HCT116 (cell line): ENCODE measurements around the gene HEXD. TPM values are rescaled to one million over a fixed set of nuclear protein-coding genes. Genes with fewer than 3 reads are reported as not detected.
A peak's percentile ranks its signal among the peaks of the same experiment; 100 is the strongest.

ENCODE experiments used
- ATAC-seq: fragments of 200-7000 bp; cut with Tn5 transposase; 2 replicates; pipeline ENCODE4 v1.9.1; 2020; ENCODE audit warnings: mild to moderate bottlenecking, moderate library complexity
- BruUV-seq: library from RNA; stranded (reverse); fragments of 400-500 nt; replicated peaks from 2 replicates; lab custom pipeline; 2021; lab: Mats Ljungman, UMichigan
- CTCF ChIA-PET: fragments of 300-600 bp; sonication (Branson Sonifier 250); formaldehyde crosslinking; loops from one replicate; lab custom pipeline; 2021; ENCODE audit warnings: antibody characterized with exemption; lab: Charles Lee
- POLR2A ChIA-PET: fragments of 300-600, 350-600 bp; sonication (Branson Sonifier 250); formaldehyde crosslinking; loops from one replicate; lab custom pipeline; 2021; ENCODE audit warnings: antibody characterized with exemption; lab: Charles Lee
- RAD21 ChIA-PET, 2 experiments: fragments of 300-600 bp; sonication (Branson Sonifier 250); formaldehyde crosslinking; loops; one replicate each; lab custom pipeline; 2023; ENCODE audit warnings: low total read pairs in 2 of 2; ENCODE audit not compliant: uncharacterized antibody in 2 of 2, unreplicated experiment in 2 of 2, low non-redundant PET in 1 of 2; lab: Charles Lee
- DNase-seq: peaks from one replicate; pipeline ENCODE4 v3.0.0-alpha.2; 2010; ENCODE audit warnings: low read depth, low spot score
- H2AFZ ChIP-seq: fragments of 200-600 bp; shearing (Covaris generic), sonication (generic); 2 replicates; pipeline ENCODE4 v1.6.1; 2017; ENCODE audit warnings: low read depth, mixed run types, mixed read lengths, antibody characterized with exemption, low read length; ENCODE audit not compliant: poor library complexity, severe bottlenecking
- H3K27ac ChIP-seq: 2 replicates; pipeline ENCODE4 v1.5.1; 2012; ENCODE audit warnings: low read depth, low read length
- H3K27me3 ChIP-seq: fragments of 200-600 bp; sonication (generic); 2 replicates; pipeline ENCODE4 v1.6.1; 2016; ENCODE audit warnings: mixed run types, low read length, mixed read lengths; ENCODE audit not compliant: insufficient read depth
- H3K36me3 ChIP-seq, 2 experiments: fragments of 200-500 bp in 1 of 2; fragments of 200-600 bp in 1 of 2; sonication (Bioruptor generic) in 1 of 2; sonication (generic) in 1 of 2; 2 replicates each; pipeline versions ENCODE4 v1.5.1 to v1.6.1; 2014 to 2016; ENCODE audit warnings: low read length in 2 of 2, inconsistent platforms in 1 of 2, mixed read lengths in 1 of 2, mixed run types in 1 of 2; ENCODE audit not compliant: insufficient read depth in 2 of 2, control insufficient read depth in 1 of 2
- H3K4me1 ChIP-seq, 2 experiments: fragments of 200-600 bp in 1 of 2; sonication (generic) in 1 of 2; 2 replicates each; pipeline versions ENCODE4 v1.5.1 to v1.6.1; 2012 to 2017; ENCODE audit warnings: low read length in 2 of 2, inconsistent platforms in 1 of 2, mild to moderate bottlenecking in 1 of 2, mixed read lengths in 1 of 2, mixed run types in 1 of 2, moderate library complexity in 1 of 2; ENCODE audit not compliant: insufficient read depth in 2 of 2, control insufficient read depth in 1 of 2
- H3K4me2 ChIP-seq: fragments of 200-600 bp; sonication (generic); 2 replicates; pipeline ENCODE4 v1.6.1; 2017; ENCODE audit warnings: mixed run types, low read length, mixed read lengths
- H3K4me3 ChIP-seq, 2 experiments: fragments of 200-600 bp in 1 of 2; sonication (generic) in 1 of 2; replicated peaks in 1 of 2; 2 replicates each; pipeline ENCODE4 v1.5.1; 2011 to 2016; ENCODE audit warnings: low read length in 2 of 2, control low read depth in 1 of 2, low read depth in 1 of 2, mild to moderate bottlenecking in 1 of 2, mixed read lengths in 1 of 2, mixed run types in 1 of 2
- H3K79me2 ChIP-seq: fragments of 200-600 bp; sonication (generic); 2 replicates; pipeline ENCODE4 v1.6.1; 2017; ENCODE audit warnings: mild to moderate bottlenecking, mixed run types, low read length, moderate library complexity, mixed read lengths; ENCODE audit not compliant: insufficient read depth
- H3K9ac ChIP-seq: fragments of 200-600 bp; sonication (generic); 2 replicates; pipeline ENCODE4 v1.6.1; 2016; ENCODE audit warnings: low read length, mixed read lengths
- H3K9me2 ChIP-seq: fragments of 200-600 bp; sonication (generic), shearing (Covaris generic); 2 replicates; pipeline ENCODE4 v1.6.1; 2017; ENCODE audit warnings: mixed run types, mild to moderate bottlenecking, moderate library complexity; ENCODE audit not compliant: insufficient read depth
- H3K9me3 ChIP-seq, 2 experiments: fragments of 200-500 bp in 1 of 2; fragments of 200-600 bp in 1 of 2; sonication (Bioruptor generic) in 1 of 2; sonication (generic) in 1 of 2; 2 replicates each; pipeline ENCODE4 v1.6.1; 2014 to 2017; ENCODE audit warnings: low read length in 2 of 2, mixed read lengths in 2 of 2, inconsistent platforms in 1 of 2, low read depth in 1 of 2, mild to moderate bottlenecking in 1 of 2, mixed run types in 1 of 2, moderate library complexity in 1 of 2; ENCODE audit not compliant: control insufficient read depth in 1 of 2, insufficient read depth in 1 of 2
- H4K20me1 ChIP-seq: fragments of 200-600 bp; sonication (generic), shearing (Covaris generic); 2 replicates; pipeline ENCODE4 v1.6.1; 2017; ENCODE audit warnings: mixed run types, mild to moderate bottlenecking, moderate library complexity; ENCODE audit not compliant: insufficient read depth
- EGR1 ChIP-seq: IDR thresholded peaks from 2 replicates; pipeline ENCODE4 v1.6.1; 2012; ENCODE audit warnings: low read depth
- ELF1 ChIP-seq: IDR thresholded peaks from 2 replicates; pipeline ENCODE4 v1.6.1; 2012; ENCODE audit warnings: low read depth, borderline replicate concordance
- EZH2 ChIP-seq: fragments of 200-600 bp; sonication (generic); IDR thresholded peaks from 2 replicates; pipeline ENCODE4 v1.6.1; 2017; ENCODE audit warnings: antibody characterized with exemption, mixed run types
- FOSL1 ChIP-seq: IDR thresholded peaks from 2 replicates; pipeline ENCODE4 v1.6.1; 2012; ENCODE audit warnings: low read depth
- MAX ChIP-seq: IDR thresholded peaks from 2 replicates; pipeline ENCODE4 v1.6.1; 2012
- RAD21 ChIP-seq: IDR thresholded peaks from 2 replicates; pipeline ENCODE4 v1.6.1; 2012; ENCODE audit warnings: low read depth, mild to moderate bottlenecking
- SIN3A ChIP-seq: IDR thresholded peaks from 2 replicates; pipeline ENCODE4 v1.6.1; 2012; ENCODE audit warnings: low read depth
- ZBTB33 ChIP-seq: IDR thresholded peaks from 2 replicates; pipeline ENCODE4 v1.6.1; 2011; ENCODE audit warnings: mild to moderate bottlenecking, low read length, moderate library complexity; ENCODE audit not compliant: insufficient replicate concordance; ENCODE audit errors: extremely low read depth
- ZFX ChIP-seq: fragments of 450-650 bp; IDR thresholded peaks from 2 replicates; pipeline ENCODE4 v1.6.1; 2017
- ZNF274 ChIP-seq: fragments of 200-500 bp; sonication (Bioruptor generic); IDR thresholded peaks from 2 replicates; pipeline ENCODE4 v1.6.1; 2014; ENCODE audit warnings: mild to moderate bottlenecking, low read depth, low read length, inconsistent platforms
- intact Hi-C: fragments of 100-400 bp; cut with micrococcal nuclease; formaldehyde crosslinking; loops from 2 replicates; pipeline ENCODE4 v1.10.0; 2022
- total RNA-seq: library from RNA; stranded (reverse); gene quantifications from one replicate; pipeline ENCODE4 v1.2.1, GENCODE V29; 2021; ENCODE audit not compliant: unreplicated experiment

HEXD gene
- total RNA-seq, 1 experiment from 2014 or later: 45.2 TPM

- RAD21 ChIA-PET: interaction anchor here in 1 of 2 experiments (0.7 kb wide), 1 partner anchor 42 kb away, joined by 3 read pairs; no protein-coding TSS in a partner anchor
- TF ChIP-seq FOSL1: no peak
- no peak for TF ChIP-seq RAD21
- no peak for TF ChIP-seq ZNF274
- TF ChIP-seq EGR1: no peak
- no peak for TF ChIP-seq EZH2
- no peak for TF ChIP-seq ZFX
- CTCF ChIA-PET: no interaction called here
- H4K20me1 ChIP-seq: no peaks in the 10 kb centered on the region
- DNase-seq: no peak
- no peak for ATAC-seq
- H3K4me2 ChIP-seq: peak overlapping the region; percentile 76
- H3K4me3 ChIP-seq: peak overlapping the region; percentile 76 to 96
- H3K9me2 ChIP-seq: no peaks in the 10 kb centered on the region
- POLR2A ChIA-PET: interaction anchor here (0.6 kb wide), 1 partner anchor 59 kb away, joined by 4 read pairs; no protein-coding TSS in a partner anchor
- intact Hi-C loops: no loop called here
- H3K27ac ChIP-seq: peak overlapping the region; percentile 99
- no TSS peak for BruUV-seq
- no peak overlapping the region for H2AFZ ChIP-seq
- peaks cover 8 to 13% of the 10 kb centered on the region in 2 experiments; a peak in 3 of 4 replicates for H3K36me3 ChIP-seq
- H3K9ac ChIP-seq: peak overlapping the region; percentile 86
- peaks cover 8 to 19% of the 10 kb centered on the region in 2 experiments; a peak in 3 of 4 replicates for H3K4me1 ChIP-seq
- no peaks in the 10 kb centered on the region for H3K27me3 ChIP-seq
- H3K9me3 ChIP-seq: no peaks in the 10 kb centered on the region
- H3K79me2 ChIP-seq: peaks cover 5% of the 10 kb centered on the region; the same call in 1 of the 2 replicates
These were observed 39.2 kb downstream of the HEXD start for GRCh38 chr17:82457073-82457928.

- Histone ChIP-seq H3K36me3 (peaks cover 8 to 14% of the 10 kb centered on the region in 2 experiments; a peak in 3 of 4 replicates), H3K9me3 (no peaks in the 10 kb centered on the region), H3K79me2 (peaks cover 5% of the 10 kb centered on the region; the same call in 1 of the 2 replicates), H3K27me3 (no peaks in the 10 kb centered on the region), H3K9me2 (no peaks in the 10 kb centered on the region), H3K27ac (peak overlapping the region; percentile 99), H2AFZ (no peak overlapping the region), H3K9ac (peak overlapping the region; percentile 86), H3K4me1 (peaks cover 8 to 19% of the 10 kb centered on the region in 2 experiments; a peak in 3 of 4 replicates), H4K20me1 (no peaks in the 10 kb centered on the region), H3K4me3 (peak overlapping the region; percentile 76 to 96), H3K4me2 (peak overlapping the region; percentile 76)
- intact Hi-C loops: loop anchor here (1.0 to 2.0 kb wide), 3 partner anchors 8 to 93 kb away; partner anchors contain the start of gene CYBC1
- ATAC-seq (no peak), DNase-seq (no peak)
- POLR2A ChIA-PET: no interaction called here
- BruUV-seq: TSS peak; percentile 79
- CTCF ChIA-PET: no interaction called here
- TF ChIP-seq ZBTB33: no peak
- peak; percentile 95 for TF ChIP-seq MAX
- peak; percentile 95; the same call in 1 of the 2 replicates for TF ChIP-seq ELF1
- 0 out of 2 replicates have a peak, but pooled peaks have one; percentile 80 for TF ChIP-seq SIN3A
- RAD21 ChIA-PET: no interaction called here
These were observed 39.7 kb downstream of the HEXD start for GRCh38 chr17:82457929-82458178.
